ENCODE results near the gene MTHFD2L.
"Not testable (repeated sequence)": the region's sequence is repeated elsewhere in the genome, so short reads cannot be mapped to it uniquely, and the experiment has no call there.

MTHFD2L gene

GRCh38 chr4:74190919-74191397 is 33.0 kb downstream of the MTHFD2L start:
- no peak for DNase-seq

- DNase-seq = no peak
Measured at GRCh38 chr4:74197080-74197479, 39.2 kb downstream of the MTHFD2L start.

- DNase-seq = no peak
Measured at GRCh38 chr4:74202062-74202586, 44.2 kb downstream of the MTHFD2L start.

GRCh38 chr4:74203467-74203866 is 45.5 kb downstream of the MTHFD2L start:
- no peak for DNase-seq

- no peak for DNase-seq
Measured at GRCh38 chr4:74205046-74205445, 47.1 kb downstream of the MTHFD2L start.

- no peak for DNase-seq
Measured at GRCh38 chr4:74205559-74205958, 47.6 kb downstream of the MTHFD2L start.

GRCh38 chr4:74206088-74206825 is 48.3 kb downstream of the MTHFD2L start:
- DNase-seq = no peak

- DNase-seq = not testable (repeated sequence)
Measured at GRCh38 chr4:74214457-74215159, 56.7 kb downstream of the MTHFD2L start.

GRCh38 chr4:74215236-74215635 is 57.3 kb downstream of the MTHFD2L start:
- DNase-seq = not testable (repeated sequence)

GRCh38 chr4:74217365-74217764 is 59.4 kb downstream of the MTHFD2L start:
- DNase-seq = no peak

GRCh38 chr4:74218201-74218600 is 60.3 kb downstream of the MTHFD2L start:
- DNase-seq = no peak

GRCh38 chr4:74219240-74219639 is 61.3 kb downstream of the MTHFD2L start:
- no peak for DNase-seq

GRCh38 chr4:74223098-74223497 is 65.2 kb downstream of the MTHFD2L start:
- no peak for DNase-seq

- DNase-seq = no peak
Measured at GRCh38 chr4:74223801-74224200, 65.9 kb downstream of the MTHFD2L start.

- peak; percentile 25 for DNase-seq
Measured at GRCh38 chr4:74228691-74229640, 71.0 kb downstream of the MTHFD2L start.

GRCh38 chr4:74230902-74231499 is 73.1 kb downstream of the MTHFD2L start:
- no peak for DNase-seq

- DNase-seq = no peak
Measured at GRCh38 chr4:74235135-74235534, 77.2 kb downstream of the MTHFD2L start.

GRCh38 chr4:74237425-74237966 is 79.6 kb downstream of the MTHFD2L start:
- DNase-seq = no peak

- DNase-seq = no peak
Measured at GRCh38 chr4:74244049-74244448, 86.1 kb downstream of the MTHFD2L start.

- DNase-seq = no peak
Measured at GRCh38 chr4:74252933-74253332, 95.0 kb downstream of the MTHFD2L start.

GRCh38 chr4:74254386-74254785 is 96.5 kb downstream of the MTHFD2L start:
- DNase-seq = no peak

GRCh38 chr4:74255096-74255495 is 97.2 kb downstream of the MTHFD2L start:
- DNase-seq = no peak
